HepG2 (cell line): Measurements from ENCODE around the gene RASSF7. TPM values are rescaled to one million over a fixed set of nuclear protein-coding genes. Genes with fewer than 3 reads are reported as not detected.

ENCODE experiments used
- ARHGAP35 ChIP-seq: sonication (generic); formaldehyde crosslinking; IDR thresholded peaks from 2 replicates; pipeline ENCODE4 v1.9.0; 2022; ENCODE audit warnings: mild to moderate bottlenecking, inconsistent platforms, moderate library complexity, missing genetic modification reagents, borderline replicate concordance
- BRD4 ChIP-seq: sonication (generic); formaldehyde crosslinking; IDR thresholded peaks from 2 replicates; pipeline ENCODE4 v1.4.0; 2020; ENCODE audit warnings: missing genetic modification reagents
- CCAR2 ChIP-seq: fragments of 200-400 bp; formaldehyde crosslinking; optimal IDR thresholded peaks from 2 replicates; pipeline ENCODE3; 2018; ENCODE audit warnings: low read depth, mild to moderate bottlenecking, low read length, moderate library complexity
- CEBPB ChIP-seq: IDR thresholded peaks from 2 replicates; pipeline ENCODE4 v1.6.1; 2011; ENCODE audit warnings: low read depth, low read length, improper control_type of control experiment, borderline replicate concordance
- ELF3 ChIP-seq: IDR thresholded peaks from 2 replicates; pipeline ENCODE4 v1.6.1; 2016; ENCODE audit warnings: missing genetic modification reagents, missing compliant biosample characterization
- ETV5 ChIP-seq: IDR thresholded peaks from 2 replicates; pipeline ENCODE4 v1.6.1; 2018; ENCODE audit warnings: missing biosample characterization, missing genetic modification reagents, inconsistent platforms, borderline replicate concordance
- GABPB1 ChIP-seq: IDR thresholded peaks from 2 replicates; pipeline ENCODE4 v1.6.1; 2016; ENCODE audit warnings: mild to moderate bottlenecking, missing genetic modification reagents, moderate library complexity, missing compliant biosample characterization
- HMGA1 ChIP-seq: sonication (generic); formaldehyde crosslinking; conservative IDR thresholded peaks from 2 replicates; pipeline ENCODE4 v1.4.0; 2020; ENCODE audit warnings: missing genetic modification reagents
- HNRNPUL1 ChIP-seq: fragments of 200-400 bp; formaldehyde crosslinking; IDR thresholded peaks from 2 replicates; pipeline ENCODE4 v1.6.1; 2017; ENCODE audit warnings: low read depth, mild to moderate bottlenecking, low read length, moderate library complexity
- KDM1A ChIP-seq: IDR thresholded peaks from 2 replicates; pipeline ENCODE4 v1.6.1; 2016; ENCODE audit warnings: missing compliant biosample characterization
- KMT2A ChIP-seq: sonication (generic); formaldehyde crosslinking; IDR thresholded peaks from 2 replicates; pipeline ENCODE4 v1.4.0; 2020; ENCODE audit warnings: missing genetic modification reagents
- MBD4 ChIP-seq: IDR thresholded peaks from 2 replicates; pipeline ENCODE4 v1.6.1; 2012; ENCODE audit warnings: low read length, inconsistent platforms, borderline replicate concordance
- NFYC ChIP-seq: IDR thresholded peaks from 2 replicates; pipeline ENCODE4 v1.6.1; 2016; ENCODE audit warnings: missing genetic modification reagents, missing compliant biosample characterization
- PAF1 ChIP-seq: IDR thresholded peaks from 2 replicates; pipeline ENCODE4 v1.6.1; 2016; ENCODE audit warnings: missing genetic modification reagents, missing compliant biosample characterization
- REPIN1 ChIP-seq: sonication (generic); formaldehyde crosslinking; IDR thresholded peaks from 2 replicates; pipeline ENCODE4 v1.8.0; 2022; ENCODE audit warnings: missing genetic modification reagents, low read depth, mild to moderate bottlenecking, borderline replicate concordance
- RFX1 ChIP-seq: fragments of 450-650 bp; IDR thresholded peaks from 2 replicates; pipeline ENCODE4 v1.6.1; 2017
- SMAD9 ChIP-seq: sonication (generic); formaldehyde crosslinking; IDR thresholded peaks from 2 replicates; pipeline ENCODE4 v1.5.1; 2020; ENCODE audit warnings: mild to moderate bottlenecking, missing genetic modification reagents
- SSRP1 ChIP-seq: IDR thresholded peaks from 2 replicates; pipeline ENCODE4 v1.6.1; 2016; ENCODE audit warnings: control low read depth
- ZMYM3 ChIP-seq: sonication (generic); formaldehyde crosslinking; IDR thresholded peaks from 2 replicates; pipeline ENCODE4 v1.5.1; 2020; ENCODE audit warnings: mild to moderate bottlenecking, missing genetic modification reagents
- ZNF124 ChIP-seq: sonication (generic); formaldehyde crosslinking; IDR thresholded peaks from 2 replicates; pipeline ENCODE4 v1.4.0; 2020; ENCODE audit warnings: missing genetic modification reagents
- ZNF235 ChIP-seq: sonication (generic); formaldehyde crosslinking; IDR thresholded peaks from 2 replicates; pipeline ENCODE4 v1.8.1; 2023; ENCODE audit warnings: mild to moderate bottlenecking, missing genetic modification reagents, borderline replicate concordance
- ZNF343 ChIP-seq: sonication (generic); formaldehyde crosslinking; IDR thresholded peaks from 2 replicates; pipeline ENCODE4 v1.4.0; 2020; ENCODE audit warnings: mild to moderate bottlenecking, missing genetic modification reagents
- ZSCAN20 ChIP-seq: sonication (generic); formaldehyde crosslinking; IDR thresholded peaks from 2 replicates; pipeline ENCODE4 v1.4.0; 2020; ENCODE audit warnings: missing genetic modification reagents, mild to moderate bottlenecking, borderline replicate concordance
- polyA plus RNA-seq, 8 experiments: library from polyadenylated mRNA; depleted of rRNA in 3 of 8; stranded (reverse) in 7 of 8; unstranded in 1 of 8; fragments of >200 nt; fragmentation: Illumina TruSeq in 4 of 8; extraction: Trizol in 4 of 8; gene quantifications; 2 replicates each; pipeline versions ENCODE4 v1.2.1 to v1.2.3, GENCODE V29; 2011 to 2016; ENCODE audit warnings: low read depth in 4 of 8, missing spikeins in 1 of 8, mixed read lengths in 1 of 8; ENCODE audit not compliant: insufficient read depth in 1 of 8
- total RNA-seq, 5 experiments: library from RNA; depleted of rRNA; stranded (reverse); fragments of >200 nt; fragmentation: Illumina TruSeq; extraction: Trizol; gene quantifications; 2 replicates each; pipeline ENCODE4 v1.2.3, GENCODE V29; 2016; ENCODE audit warnings: low read depth in 1 of 5
- TF ChIP-seq, protein P1 (sequence below): sonication (generic); formaldehyde crosslinking; IDR thresholded peaks from 2 replicates; pipeline ENCODE4 v1.8.0; 2022; ENCODE audit warnings: mild to moderate bottlenecking, missing genetic modification reagents
- TF ChIP-seq, protein P2 (sequence below): sonication (generic); formaldehyde crosslinking; IDR thresholded peaks from 2 replicates; pipeline ENCODE4 v1.4.0; 2020; ENCODE audit warnings: mild to moderate bottlenecking, missing genetic modification reagents
- TF ChIP-seq, protein P3 (sequence below): IDR thresholded peaks from 2 replicates; pipeline ENCODE4 v1.6.1; 2016; ENCODE audit warnings: mild to moderate bottlenecking, missing biosample characterization, missing genetic modification reagents
- TF ChIP-seq, protein P4 (sequence below): sonication (generic); formaldehyde crosslinking; IDR thresholded peaks from 2 replicates; pipeline ENCODE4 v1.4.0; 2020; ENCODE audit warnings: mild to moderate bottlenecking, missing genetic modification reagents
- TF ChIP-seq, protein P5 (sequence below): sonication (generic); formaldehyde crosslinking; IDR thresholded peaks from 2 replicates; pipeline ENCODE4 v1.4.0; 2020; ENCODE audit warnings: missing genetic modification reagents, low read depth, mild to moderate bottlenecking, borderline replicate concordance

The RASSF7 gene
- total and polyA plus RNA-seq, 2 of the 13 experiments (the other 11 are each of a cell fraction or from before 2014, with no cell fraction given): 20.2 to 28.6 TPM

DNA sequence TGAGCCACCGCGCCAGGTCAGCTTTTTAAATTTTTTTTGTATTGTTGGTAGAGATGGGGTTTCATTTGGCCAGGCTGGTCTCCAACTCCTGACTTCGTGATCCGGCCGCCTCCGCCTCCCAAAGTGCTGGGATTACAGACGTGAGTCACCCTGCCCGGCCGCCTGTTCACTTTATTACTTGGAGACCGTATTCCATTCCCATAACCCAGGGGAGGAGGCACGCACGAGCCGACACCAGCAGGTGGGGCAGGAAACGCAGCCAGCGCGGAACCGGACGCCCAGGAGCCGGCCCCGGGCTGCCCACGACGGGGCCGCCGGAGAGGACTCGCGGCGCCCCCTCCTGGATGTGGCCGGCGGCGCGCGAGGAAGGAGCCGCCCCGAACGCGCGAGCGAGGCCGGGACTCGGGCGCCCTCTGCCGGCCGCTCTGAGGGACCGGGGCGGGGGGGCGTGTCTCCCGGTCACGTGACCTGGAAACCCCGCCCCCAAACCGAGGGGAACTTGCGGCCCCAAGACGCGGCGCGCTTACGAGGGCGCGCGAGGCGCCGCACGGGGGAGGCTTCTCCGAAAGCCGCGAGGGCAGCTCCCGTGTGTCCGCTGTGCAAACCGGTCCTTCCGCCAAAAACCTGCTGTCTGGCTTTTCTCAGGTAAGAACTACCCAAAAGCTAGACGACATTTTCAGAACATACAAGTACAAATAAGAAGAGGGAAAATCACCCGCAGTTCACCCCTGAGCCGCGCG is 42.1 kb upstream of the RASSF7 start (continued):
- TF ChIP-seq ETV5: peak; percentile 78
- no peak for TF ChIP-seq MBD4
- 0 out of 2 replicates have a peak, but pooled peaks have one; percentile 51 for TF ChIP-seq ZNF235 (CRISPR knock-in tag)
- TF ChIP-seq ZSCAN20 (CRISPR knock-in tag): no peak
- TF ChIP-seq ELF3: peak; percentile 64
- no peak for TF ChIP-seq NFYC
- no peak for TF ChIP-seq CCAR2
- TF ChIP-seq BRD4 (CRISPR knock-in tag): no peak; the same call in 1 of the 2 replicates
- no peak for TF ChIP-seq PAF1
- TF ChIP-seq, protein P1, sequence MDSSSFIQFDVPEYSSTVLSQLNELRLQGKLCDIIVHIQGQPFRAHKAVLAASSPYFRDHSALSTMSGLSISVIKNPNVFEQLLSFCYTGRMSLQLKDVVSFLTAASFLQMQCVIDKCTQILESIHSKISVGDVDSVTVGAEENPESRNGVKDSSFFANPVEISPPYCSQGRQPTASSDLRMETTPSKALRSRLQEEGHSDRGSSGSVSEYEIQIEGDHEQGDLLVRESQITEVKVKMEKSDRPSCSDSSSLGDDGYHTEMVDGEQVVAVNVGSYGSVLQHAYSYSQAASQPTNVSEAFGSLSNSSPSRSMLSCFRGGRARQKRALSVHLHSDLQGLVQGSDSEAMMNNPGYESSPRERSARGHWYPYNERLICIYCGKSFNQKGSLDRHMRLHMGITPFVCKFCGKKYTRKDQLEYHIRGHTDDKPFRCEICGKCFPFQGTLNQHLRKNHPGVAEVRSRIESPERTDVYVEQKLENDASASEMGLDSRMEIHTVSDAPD (CRISPR knock-in tag): 0 out of 2 replicates have a peak, but pooled peaks have one; percentile 68
- TF ChIP-seq RFX1: no peak
- no peak; the same call in 1 of the 2 replicates for TF ChIP-seq KMT2A
- TF ChIP-seq, protein P2, sequence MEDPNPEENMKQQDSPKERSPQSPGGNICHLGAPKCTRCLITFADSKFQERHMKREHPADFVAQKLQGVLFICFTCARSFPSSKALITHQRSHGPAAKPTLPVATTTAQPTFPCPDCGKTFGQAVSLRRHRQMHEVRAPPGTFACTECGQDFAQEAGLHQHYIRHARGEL: no peak
- no peak for TF ChIP-seq ZNF124 (CRISPR knock-in tag)
- TF ChIP-seq ARHGAP35 (CRISPR knock-in tag): no peak; the same call in 1 of the 2 replicates
- TF ChIP-seq, protein P3, sequence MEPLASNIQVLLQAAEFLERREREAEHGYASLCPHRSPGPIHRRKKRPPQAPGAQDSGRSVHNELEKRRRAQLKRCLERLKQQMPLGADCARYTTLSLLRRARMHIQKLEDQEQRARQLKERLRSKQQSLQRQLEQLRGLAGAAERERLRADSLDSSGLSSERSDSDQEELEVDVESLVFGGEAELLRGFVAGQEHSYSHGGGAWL (CRISPR knock-in tag): peak; percentile 74; the same call in 1 of the 2 replicates
- TF ChIP-seq, protein P4, sequence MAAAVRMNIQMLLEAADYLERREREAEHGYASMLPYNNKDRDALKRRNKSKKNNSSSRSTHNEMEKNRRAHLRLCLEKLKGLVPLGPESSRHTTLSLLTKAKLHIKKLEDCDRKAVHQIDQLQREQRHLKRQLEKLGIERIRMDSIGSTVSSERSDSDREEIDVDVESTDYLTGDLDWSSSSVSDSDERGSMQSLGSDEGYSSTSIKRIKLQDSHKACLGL (CRISPR knock-in tag): peak; percentile 66; the same call in 1 of the 2 replicates
- TF ChIP-seq KDM1A: no peak
- TF ChIP-seq ZNF343 (CRISPR knock-in tag): no peak
- TF ChIP-seq HMGA1: no peak
- peak; percentile 80 for TF ChIP-seq GABPB1 (CRISPR knock-in tag)
- TF ChIP-seq, protein P5, sequence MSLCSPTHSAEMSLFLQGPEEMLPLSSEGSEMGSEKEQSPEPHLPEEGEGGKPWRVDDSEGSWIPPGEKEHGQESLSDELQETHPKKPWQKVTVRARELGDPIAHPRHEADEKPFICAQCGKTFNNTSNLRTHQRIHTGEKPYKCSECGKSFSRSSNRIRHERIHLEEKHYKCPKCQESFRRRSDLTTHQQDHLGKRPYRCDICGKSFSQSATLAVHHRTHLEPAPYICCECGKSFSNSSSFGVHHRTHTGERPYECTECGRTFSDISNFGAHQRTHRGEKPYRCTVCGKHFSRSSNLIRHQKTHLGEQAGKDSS (CRISPR knock-in tag): 0 out of 2 replicates have a peak, but pooled peaks have one; percentile 43
- TF ChIP-seq SMAD9: no peak
- TF ChIP-seq REPIN1 (CRISPR knock-in tag): peak; percentile 32; the same call in 1 of the 2 replicates
- TF ChIP-seq SSRP1: no peak
- TF ChIP-seq HNRNPUL1: no peak
- TF ChIP-seq CEBPB: no peak
- TF ChIP-seq ZMYM3 (CRISPR knock-in tag): no peak
